RWPE2 (cell line): ENCODE results near the gene TIMM50.

Experiments used
- ATAC-seq: fragments of 200-7000 bp; cut with Tn5 transposase; 3 replicates; pipeline ENCODE4 v1.9.1; 2021; ENCODE audit warnings: low read depth
- DNase-seq: peaks from one replicate; pipeline ENCODE4 v3.0.0-alpha.2; 2020; ENCODE audit warnings: low spot score
- H3K27ac ChIP-seq: fragments of 450-650 bp; 2 replicates; pipeline ENCODE4 v1.5.1; 2017; ENCODE audit warnings: mild to moderate bottlenecking; ENCODE audit not compliant: poor library complexity, severe bottlenecking
- H3K27me3 ChIP-seq: fragments of 250-450 bp; sonication (Bioruptor Pico); 2 replicates; pipeline ENCODE4 v1.5.1; 2021; ENCODE audit warnings: mild to moderate bottlenecking, moderate library complexity; ENCODE audit not compliant: insufficient read depth, poor library complexity, severe bottlenecking
- H3K36me3 ChIP-seq: fragments of 250-450 bp; sonication (Bioruptor Pico); 2 replicates; pipeline ENCODE4 v1.5.1; 2020; ENCODE audit warnings: low read depth, mild to moderate bottlenecking, moderate library complexity
- H3K4me1 ChIP-seq: fragments of 250-450 bp; sonication (Bioruptor Pico); 2 replicates; pipeline ENCODE4 v1.5.1; 2021; ENCODE audit warnings: mild to moderate bottlenecking, moderate library complexity; ENCODE audit not compliant: insufficient read depth, poor library complexity, severe bottlenecking
- H3K4me3 ChIP-seq: fragments of 250-450 bp; sonication (Bioruptor Pico); 2 replicates; pipeline ENCODE4 v1.5.1; 2021; ENCODE audit warnings: mild to moderate bottlenecking, moderate library complexity; ENCODE audit not compliant: severe bottlenecking
- H3K9me3 ChIP-seq: fragments of 250-450 bp; sonication (Bioruptor Pico); 2 replicates; pipeline ENCODE4 v1.5.1; 2021; ENCODE audit warnings: mild to moderate bottlenecking, moderate library complexity; ENCODE audit not compliant: severe bottlenecking
- TF ChIP-seq, protein P1 (sequence below): fragments of 450-650 bp; IDR thresholded peaks from one replicate; pipeline ENCODE4 v1.5.1; 2017; ENCODE audit warnings: mild to moderate bottlenecking, moderate library complexity; ENCODE audit not compliant: poor library complexity, severe bottlenecking

Gene TIMM50

DNA sequence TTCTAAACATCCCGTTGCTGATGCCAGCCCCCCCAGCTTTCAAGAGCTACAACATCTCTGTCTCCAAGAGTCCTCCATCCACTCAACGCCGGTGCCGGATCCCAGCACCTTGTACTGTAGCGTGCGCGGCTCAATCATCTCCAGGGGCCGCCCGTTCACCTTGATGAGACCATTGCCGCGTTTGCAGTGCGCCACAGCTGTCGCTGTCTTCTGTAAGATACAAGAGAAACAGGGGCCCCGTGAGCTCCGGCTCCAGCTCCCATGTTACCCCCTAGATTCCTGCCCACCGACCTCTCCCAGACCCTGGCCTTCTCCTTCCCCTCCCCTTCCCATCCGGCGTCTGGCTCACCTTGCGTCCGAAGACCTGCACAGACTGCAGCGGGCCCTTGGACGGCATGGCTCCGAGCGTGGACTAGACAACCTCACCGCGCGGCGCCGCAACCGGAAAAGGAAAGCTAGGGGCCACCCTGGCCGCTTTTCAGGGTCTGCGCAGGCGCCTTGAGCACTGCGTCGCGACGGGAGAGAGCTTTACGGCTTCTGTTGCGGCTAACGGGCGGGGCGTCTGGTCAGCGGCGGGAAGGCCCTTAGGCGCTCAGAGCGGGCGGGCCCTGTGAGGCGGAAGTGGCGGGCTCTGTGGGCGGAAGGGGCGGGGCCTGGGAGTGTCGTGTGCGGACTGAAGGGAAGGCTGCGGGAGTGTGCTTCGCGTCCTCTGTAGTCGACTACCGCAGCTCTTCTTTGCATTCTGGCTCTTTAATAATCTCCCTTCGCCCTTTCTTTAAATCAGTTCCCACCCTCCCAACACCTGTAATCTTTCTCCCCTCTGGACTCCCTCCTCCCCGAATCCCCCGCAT, 44.9 kb upstream of the TIMM50 start, which contains the start of gene RPS16:
Gene RPS16, minus strand, starts transcription at position 451 of the 851 bp plus-strand sequence. Its CDS starts 54 bp downstream, at position 397.
- Histone ChIP-seq H3K4me3 (peak within 1 kb of the TSS; percentile 89), H3K4me1 (peaks cover 20% of the 10 kb centered on the region), H3K27me3 (no peaks in the 10 kb centered on the region), H3K36me3 (peaks cover 38% of the 10 kb centered on the region), H3K9me3 (no peaks in the 10 kb centered on the region), H3K27ac (peak within 1 kb of the TSS; percentile 72)
- ATAC-seq: peak; percentile 80
- TF ChIP-seq, protein P1, sequence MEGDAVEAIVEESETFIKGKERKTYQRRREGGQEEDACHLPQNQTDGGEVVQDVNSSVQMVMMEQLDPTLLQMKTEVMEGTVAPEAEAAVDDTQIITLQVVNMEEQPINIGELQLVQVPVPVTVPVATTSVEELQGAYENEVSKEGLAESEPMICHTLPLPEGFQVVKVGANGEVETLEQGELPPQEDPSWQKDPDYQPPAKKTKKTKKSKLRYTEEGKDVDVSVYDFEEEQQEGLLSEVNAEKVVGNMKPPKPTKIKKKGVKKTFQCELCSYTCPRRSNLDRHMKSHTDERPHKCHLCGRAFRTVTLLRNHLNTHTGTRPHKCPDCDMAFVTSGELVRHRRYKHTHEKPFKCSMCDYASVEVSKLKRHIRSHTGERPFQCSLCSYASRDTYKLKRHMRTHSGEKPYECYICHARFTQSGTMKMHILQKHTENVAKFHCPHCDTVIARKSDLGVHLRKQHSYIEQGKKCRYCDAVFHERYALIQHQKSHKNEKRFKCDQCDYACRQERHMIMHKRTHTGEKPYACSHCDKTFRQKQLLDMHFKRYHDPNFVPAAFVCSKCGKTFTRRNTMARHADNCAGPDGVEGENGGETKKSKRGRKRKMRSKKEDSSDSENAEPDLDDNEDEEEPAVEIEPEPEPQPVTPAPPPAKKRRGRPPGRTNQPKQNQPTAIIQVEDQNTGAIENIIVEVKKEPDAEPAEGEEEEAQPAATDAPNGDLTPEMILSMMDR: no peak
- peak; percentile 98 for DNase-seq

DNA sequence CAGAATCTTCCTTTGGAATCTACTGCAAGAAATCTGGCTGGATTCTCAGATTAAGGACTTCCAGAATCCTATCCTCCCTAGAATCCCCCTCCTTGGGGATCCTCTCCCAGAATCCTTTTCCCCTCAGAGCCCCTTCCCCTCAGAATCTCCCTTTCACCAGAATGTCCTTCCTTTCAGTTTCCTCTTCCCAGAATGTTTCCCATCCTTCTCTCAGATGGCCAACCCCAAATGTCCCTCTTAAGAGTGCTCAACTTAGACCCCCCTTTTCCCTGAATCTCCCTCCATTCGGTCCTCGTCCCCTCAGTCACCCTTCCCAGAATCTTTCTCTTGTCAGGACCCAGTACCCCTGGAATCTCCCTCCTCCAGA, 44.3 kb upstream of the TIMM50 start:
- Histone ChIP-seq H3K36me3 (peaks cover 38% of the 10 kb centered on the region), H3K4me3 (peak overlapping the region; percentile 89), H3K9me3 (no peaks in the 10 kb centered on the region), H3K4me1 (peaks cover 15% of the 10 kb centered on the region), H3K27ac (peak overlapping the region; percentile 72), H3K27me3 (no peaks in the 10 kb centered on the region)
- ATAC-seq (no peak), DNase-seq (no peak)
- TF ChIP-seq, protein P1: no peak

DNA sequence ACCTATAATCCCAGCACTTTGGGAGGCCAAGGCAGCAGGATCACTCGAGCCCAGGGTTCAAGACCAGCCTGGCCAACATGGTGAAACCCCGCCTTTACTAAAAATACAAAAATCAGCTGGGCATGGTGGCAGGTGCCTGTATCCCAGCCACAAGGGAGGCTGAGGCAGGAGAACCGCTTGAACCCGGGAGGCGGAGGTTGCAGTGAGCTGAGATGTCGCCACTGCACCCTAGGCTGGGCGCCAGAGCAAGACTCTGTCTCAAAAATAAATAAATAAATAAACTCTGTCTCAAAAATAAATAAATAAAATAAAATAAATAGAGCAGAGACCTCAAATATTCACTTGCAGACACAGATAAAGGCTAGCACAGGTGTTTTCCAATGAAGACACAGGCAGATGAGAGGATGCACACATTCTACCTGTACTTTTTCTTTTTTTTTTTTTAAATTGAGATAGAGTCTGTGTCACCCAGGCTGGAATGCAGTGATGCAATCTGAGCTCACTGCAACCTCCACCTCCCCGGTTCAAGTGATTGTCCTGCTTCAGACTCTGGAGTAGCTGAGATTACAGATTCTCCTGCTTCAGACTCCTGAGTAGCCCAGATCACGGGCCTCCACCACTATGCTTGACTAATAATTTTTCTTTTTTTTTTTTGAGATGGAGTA, 42.2 kb upstream of the TIMM50 start:
- Histone ChIP-seq H3K27me3 (no peaks in the 10 kb centered on the region), H3K9me3 (no peaks in the 10 kb centered on the region), H3K4me3 (no peak overlapping the region), H3K36me3 (peaks cover 22% of the 10 kb centered on the region), H3K27ac (peak overlapping the region; percentile 4), H3K4me1 (peaks cover 14% of the 10 kb centered on the region)
- TF ChIP-seq, protein P1: no peak
- DNase-seq (no peak), ATAC-seq (peak; percentile 17; the same call in 2 of the 3 replicates)

DNA sequence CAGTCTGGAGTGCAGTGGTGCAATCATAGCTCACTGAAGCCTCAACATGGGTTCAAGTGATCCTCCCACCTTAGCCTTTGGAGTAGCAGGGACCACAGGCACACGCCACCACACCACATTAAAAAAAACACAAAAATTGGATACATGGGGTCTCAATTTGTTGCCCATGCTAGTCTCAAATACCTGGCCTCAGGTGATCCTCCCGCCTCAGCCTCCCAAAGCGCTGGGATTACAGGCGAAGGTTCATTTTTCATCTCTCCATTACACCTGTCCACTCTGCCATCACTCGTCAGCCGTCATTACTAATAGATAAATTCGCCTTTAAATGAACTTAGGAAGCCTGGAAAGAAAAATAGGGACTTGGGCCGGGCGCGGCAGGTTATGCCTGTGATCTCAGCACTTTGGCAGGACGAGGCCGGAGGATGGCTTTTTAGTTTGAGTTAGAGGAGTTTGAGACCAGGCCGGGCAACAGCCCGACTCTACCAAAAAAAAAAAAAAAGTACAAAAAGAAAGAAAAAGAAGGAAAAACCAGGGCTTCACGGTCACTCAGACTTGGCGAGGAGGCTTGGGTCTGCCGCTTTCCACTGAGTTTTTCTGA, 35.9 kb upstream of the TIMM50 start:
- no peaks in the 10 kb centered on the region for H3K9me3 ChIP-seq
- H3K4me1 ChIP-seq: peaks cover 13% of the 10 kb centered on the region
- TF ChIP-seq, protein P1: no peak
- peak overlapping the region; percentile 76 for H3K4me3 ChIP-seq
- peaks cover 13% of the 10 kb centered on the region for H3K36me3 ChIP-seq
- ATAC-seq (no peak), DNase-seq (no peak)
- peak overlapping the region; percentile 57 for H3K27ac ChIP-seq
- no peaks in the 10 kb centered on the region for H3K27me3 ChIP-seq
